Testis (tissue), 3 donors: ENCODE data around the gene ARPC1A. TPM values are rescaled to one million over a fixed set of nuclear protein-coding genes. Genes with fewer than 3 reads are reported as not detected.

Source experiments
- DNase-seq: peaks from one replicate; pipeline ENCODE4 v3.0.0-alpha.2; 2019
- H3K27ac ChIP-seq, 2 donors: fragments of 200-600 bp; sonication (generic); one replicate each; pipeline ENCODE4 v1.5.1; 2019
- H3K27me3 ChIP-seq: fragments of 200-600 bp; sonication (generic); one replicate; pipeline ENCODE4 v1.5.1; 2019
- H3K36me3 ChIP-seq: fragments of 200-600 bp; sonication (generic); one replicate; pipeline ENCODE4 v1.5.1; 2017; ENCODE audit warnings: low read depth; ENCODE audit errors: missing control alignments
- H3K4me1 ChIP-seq: fragments of 200-600 bp; sonication (generic); one replicate; pipeline ENCODE4 v1.5.1; 2019
- H3K4me3 ChIP-seq, 2 donors: fragments of 200-600 bp; sonication (generic); one replicate each; pipeline ENCODE4 v1.5.1; 2017 to 2019
- H3K9me3 ChIP-seq: fragments of 200-600 bp; sonication (generic); one replicate; pipeline ENCODE4 v1.5.1; 2017
- POLR2A ChIP-seq: fragments of 450-650 bp; IDR thresholded peaks from one replicate; pipeline ENCODE4 v1.6.1; 2017; ENCODE audit warnings: antibody characterized with exemption, mild to moderate bottlenecking, moderate library complexity
- WGBS, 2 donors: methylation state at CpG; one replicate each; pipeline ENCODE4 v1.1.5; 2018; 5-methylcytosine and 5-hydroxymethylcytosine counted together
- intact Hi-C: fragments of 100-400 bp; cut with DNase I; formaldehyde crosslinking; loops from one replicate; pipeline ENCODE4 v1.15.1; 2023; ENCODE audit warnings: low total_unique reads
- polyA plus RNA-seq: library from polyadenylated mRNA; stranded (reverse); fragments of 350-450 nt; fragmentation: Illumina TruSeq; extraction: RNeasy Lipid Tissue Mini Kit (QIAGEN cat#74804); gene quantifications from one replicate; pipeline ENCODE4 v1.2.3, GENCODE V29; 2014; ENCODE audit warnings: low read depth, low replicate concordance; ENCODE audit not compliant: insufficient read depth
- total RNA-seq, 2 donors: library from RNA; depleted of rRNA; stranded (reverse); fragments of >200 nt; gene quantifications; one replicate each; pipeline ENCODE4 v1.2.3, GENCODE V29; 2016
- TF ChIP-seq, protein P1 (sequence below), 3 experiments: fragments of 450-650 bp in 2 of 3; fragments of 200-600 bp in 1 of 3; sonication (generic) in 1 of 3; IDR thresholded peaks; one replicate each; pipeline ENCODE4 v1.5.1; 2016 to 2019; ENCODE audit warnings: antibody characterized with exemption in 3 of 3, mild to moderate bottlenecking in 2 of 3, moderate library complexity in 1 of 3

Gene ARPC1A
- total and polyA plus RNA-seq, 3 donors from 2014 or later, result 91.8 to 120 (median 117) TPM

DNA sequence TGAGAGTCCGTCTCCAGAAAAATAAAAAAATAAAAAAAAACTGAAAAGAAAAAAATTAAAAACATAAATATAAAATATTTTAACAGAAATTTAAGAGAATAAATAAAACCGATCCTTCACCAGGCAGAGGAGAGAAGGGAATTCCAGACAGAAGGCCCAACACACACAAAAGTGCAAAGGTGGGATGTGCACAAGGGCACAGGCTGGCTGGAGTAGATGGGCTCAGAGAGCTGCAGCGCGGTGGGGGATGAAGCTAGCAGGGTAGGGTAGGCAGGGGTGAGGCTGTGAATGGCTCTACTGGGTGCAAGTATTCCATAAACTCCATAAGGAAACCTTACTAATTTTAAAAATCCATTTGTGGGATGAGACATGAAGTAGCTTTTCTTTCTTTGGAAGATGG lies 15.7 kb upstream of the ARPC1A start:
- DNase-seq, result no peak
- intact Hi-C loops, result loop anchor here (10.0 kb wide), 1 partner anchor 265 kb away; no protein-coding TSS in a partner anchor
- 86 to 95% methylated on average over 4 of the region's 4 CpGs for WGBS, 2 donors
- Histone ChIP-seq H3K4me3 (no peak overlapping the region), H3K27me3 (no peaks in the 10 kb centered on the region), H3K4me1 (peaks cover 7% of the 10 kb centered on the region), H3K9me3 (no peaks in the 10 kb centered on the region), H3K27ac (no peak overlapping the region), H3K36me3 (no peaks in the 10 kb centered on the region)
- no peak for TF ChIP-seq POLR2A
- TF ChIP-seq, protein P1, sequence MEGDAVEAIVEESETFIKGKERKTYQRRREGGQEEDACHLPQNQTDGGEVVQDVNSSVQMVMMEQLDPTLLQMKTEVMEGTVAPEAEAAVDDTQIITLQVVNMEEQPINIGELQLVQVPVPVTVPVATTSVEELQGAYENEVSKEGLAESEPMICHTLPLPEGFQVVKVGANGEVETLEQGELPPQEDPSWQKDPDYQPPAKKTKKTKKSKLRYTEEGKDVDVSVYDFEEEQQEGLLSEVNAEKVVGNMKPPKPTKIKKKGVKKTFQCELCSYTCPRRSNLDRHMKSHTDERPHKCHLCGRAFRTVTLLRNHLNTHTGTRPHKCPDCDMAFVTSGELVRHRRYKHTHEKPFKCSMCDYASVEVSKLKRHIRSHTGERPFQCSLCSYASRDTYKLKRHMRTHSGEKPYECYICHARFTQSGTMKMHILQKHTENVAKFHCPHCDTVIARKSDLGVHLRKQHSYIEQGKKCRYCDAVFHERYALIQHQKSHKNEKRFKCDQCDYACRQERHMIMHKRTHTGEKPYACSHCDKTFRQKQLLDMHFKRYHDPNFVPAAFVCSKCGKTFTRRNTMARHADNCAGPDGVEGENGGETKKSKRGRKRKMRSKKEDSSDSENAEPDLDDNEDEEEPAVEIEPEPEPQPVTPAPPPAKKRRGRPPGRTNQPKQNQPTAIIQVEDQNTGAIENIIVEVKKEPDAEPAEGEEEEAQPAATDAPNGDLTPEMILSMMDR (IDR thresholded peaks at IDR 0.05), result no peak

DNA sequence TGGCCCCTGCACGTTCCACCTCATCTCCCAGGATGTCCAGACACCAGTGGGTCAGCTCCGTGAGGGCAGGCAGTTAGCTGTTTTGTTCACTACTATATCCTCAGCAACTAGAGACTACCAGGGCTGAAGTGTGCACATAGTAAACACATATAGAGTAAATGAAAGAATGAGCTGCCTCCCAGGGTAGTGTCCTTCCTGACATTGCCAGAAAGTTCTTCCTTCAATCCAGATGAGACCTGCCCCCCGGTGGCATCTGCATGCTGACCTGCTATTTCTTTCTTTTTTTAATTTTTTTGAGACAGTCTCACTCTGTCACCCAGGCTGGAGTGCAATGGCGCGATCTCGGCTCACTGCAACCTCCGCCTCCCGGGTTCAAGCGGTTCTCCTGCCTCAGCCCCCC lies 14.0 kb upstream of the ARPC1A start:
- H3K4me3 ChIP-seq, result no peak overlapping the region
- peaks cover 7% of the 10 kb centered on the region for H3K4me1 ChIP-seq
- no peaks in the 10 kb centered on the region for H3K27me3 ChIP-seq
- H3K9me3 ChIP-seq, result no peaks in the 10 kb centered on the region
- TF ChIP-seq POLR2A, result no peak
- TF ChIP-seq, protein P1 (IDR thresholded peaks at IDR 0.05), result no peak
- WGBS, 2 donors, result 84 to 88% methylated on average over 9 of the region's 9 CpGs
- intact Hi-C loops, result loop anchor here (10.0 kb wide), 1 partner anchor 267 kb away; no protein-coding TSS in a partner anchor
- H3K36me3 ChIP-seq, result no peaks in the 10 kb centered on the region
- no peak overlapping the region for H3K27ac ChIP-seq
- no peak for DNase-seq

DNA sequence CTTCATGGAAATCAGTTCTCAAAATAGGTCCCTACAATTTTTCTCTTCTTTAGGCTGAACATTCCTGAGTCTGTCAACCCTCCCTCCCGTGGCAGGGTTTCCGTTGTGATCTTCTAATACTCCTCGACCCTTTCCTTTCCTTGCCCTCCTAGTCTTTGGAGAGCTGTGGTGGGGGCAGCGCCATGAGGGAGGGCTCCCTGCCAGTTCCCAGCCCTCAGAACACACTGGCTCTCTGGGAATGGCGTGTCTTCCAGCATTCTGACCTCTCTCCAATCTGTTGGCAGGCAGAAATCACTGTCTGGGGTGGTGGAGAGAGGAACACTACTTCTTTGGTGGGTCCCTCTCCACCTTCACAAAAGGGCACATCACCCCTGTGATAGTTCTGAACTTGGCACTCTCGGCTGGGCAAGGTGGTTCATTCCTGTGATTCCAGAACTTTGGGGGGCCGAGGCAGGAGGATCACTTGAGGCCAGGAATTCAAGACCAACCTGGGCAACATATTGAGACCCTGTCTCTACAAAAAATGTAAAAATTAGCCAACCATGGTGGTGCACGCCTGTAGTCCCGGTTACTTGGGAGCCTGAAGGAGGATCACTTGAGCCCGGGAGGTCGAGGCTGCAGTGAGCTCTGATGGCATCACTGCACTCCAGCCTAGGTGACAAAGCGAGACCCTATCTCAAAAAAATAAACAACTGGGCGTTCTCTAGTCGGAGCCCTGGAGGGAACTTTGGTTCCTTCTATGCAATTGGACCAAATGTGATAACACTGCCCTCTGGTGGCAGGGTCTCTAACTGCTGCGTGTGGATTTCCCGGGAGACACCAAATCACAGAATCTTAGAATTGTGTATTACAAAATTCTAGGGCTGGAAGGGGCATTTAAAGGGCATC lies 13.1 kb upstream of the ARPC1A start:
- peaks cover 7% of the 10 kb centered on the region for H3K4me1 ChIP-seq
- 37 to 49% methylated on average over 16 of the region's 16 CpGs for WGBS, 2 donors
- no peak overlapping the region for H3K27ac ChIP-seq
- no peaks in the 10 kb centered on the region for H3K36me3 ChIP-seq
- intact Hi-C loops, result loop anchor here (10.0 kb wide), 1 partner anchor 268 kb away; no protein-coding TSS in a partner anchor
- TF ChIP-seq, protein P1 (IDR thresholded peaks at IDR 0.05), result peak; percentile 86 to 91 (median 87)
- TF ChIP-seq POLR2A, result no peak
- no peaks in the 10 kb centered on the region for H3K9me3 ChIP-seq
- peak; percentile 85 for DNase-seq
- no peak overlapping the region for H3K4me3 ChIP-seq
- no peaks in the 10 kb centered on the region for H3K27me3 ChIP-seq

DNA sequence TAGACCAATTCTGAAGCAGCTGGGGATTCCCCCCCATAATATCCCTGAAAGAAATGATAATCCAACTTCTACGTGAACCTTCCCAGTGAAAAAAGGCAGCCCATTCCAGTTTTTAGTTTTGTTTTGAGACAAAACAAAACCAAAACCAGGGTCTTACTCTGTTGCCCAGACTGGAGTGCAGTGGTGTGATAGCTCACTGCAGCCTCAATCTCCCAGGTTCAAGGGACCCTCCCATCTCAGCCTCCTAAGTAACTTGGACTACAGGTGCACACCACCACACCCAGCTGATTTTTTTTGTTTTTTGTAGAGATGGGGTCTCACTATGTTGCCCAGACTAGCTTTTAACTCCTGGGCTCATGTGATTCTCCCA lies 12.5 kb upstream of the ARPC1A start:
- Histone ChIP-seq H3K27ac (no peak overlapping the region), H3K36me3 (no peaks in the 10 kb centered on the region), H3K9me3 (no peaks in the 10 kb centered on the region), H3K4me1 (peaks cover 7% of the 10 kb centered on the region), H3K27me3 (no peaks in the 10 kb centered on the region), H3K4me3 (no peak overlapping the region)
- intact Hi-C loops, result loop anchor here (10.0 kb wide), 1 partner anchor 268 kb away; no protein-coding TSS in a partner anchor
- 38 to 50% methylated on average over 1 of the region's 1 CpG for WGBS, 2 donors
- DNase-seq, result no peak
- TF ChIP-seq POLR2A, result no peak
- TF ChIP-seq, protein P1 (IDR thresholded peaks at IDR 0.05), result peak in 1 of 3 experiments; percentile 6
